Suppressor macrophage (primary cell): Measurements from ENCODE around the gene DNAJB11.

ENCODE experiments used
- DNase-seq, 4 experiments: peaks; one replicate each; pipeline ENCODE4 v3.0.0-alpha.2; 2020 to 2022

The DNAJB11 gene

DNA sequence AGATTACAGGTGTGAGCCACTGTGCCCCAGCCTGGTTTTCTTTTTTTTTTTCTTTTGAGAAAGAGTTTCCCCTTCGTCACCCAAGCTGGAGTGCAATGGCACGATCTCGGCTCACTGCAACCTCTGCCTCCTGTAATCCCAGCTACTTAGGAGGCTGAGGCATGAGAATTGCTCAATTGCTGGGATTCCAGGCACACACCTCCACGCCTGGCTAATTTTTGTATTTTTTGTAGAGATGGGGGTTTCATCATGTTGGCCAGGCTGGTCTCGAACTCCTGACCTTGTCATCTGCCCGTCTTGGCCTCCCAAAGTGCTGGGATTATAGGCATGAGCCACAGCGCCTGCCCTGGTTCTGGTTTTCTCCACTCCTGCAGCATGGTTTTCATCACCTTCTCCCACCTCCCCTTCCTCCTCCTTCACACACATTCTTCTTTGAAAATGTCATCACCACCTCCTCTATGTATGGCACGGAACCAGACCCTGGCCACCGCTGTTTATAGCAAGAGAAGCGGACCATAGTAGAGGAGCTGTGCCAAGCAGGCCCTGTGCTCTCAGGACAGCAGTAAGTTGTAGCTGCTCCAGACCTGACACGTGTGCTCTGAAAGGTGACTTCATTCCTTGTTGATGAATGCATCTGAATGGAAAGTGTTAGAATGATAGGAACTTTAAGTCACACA, 27.7 kb downstream of the DNAJB11 start:
- DNase-seq, result no peak

DNA sequence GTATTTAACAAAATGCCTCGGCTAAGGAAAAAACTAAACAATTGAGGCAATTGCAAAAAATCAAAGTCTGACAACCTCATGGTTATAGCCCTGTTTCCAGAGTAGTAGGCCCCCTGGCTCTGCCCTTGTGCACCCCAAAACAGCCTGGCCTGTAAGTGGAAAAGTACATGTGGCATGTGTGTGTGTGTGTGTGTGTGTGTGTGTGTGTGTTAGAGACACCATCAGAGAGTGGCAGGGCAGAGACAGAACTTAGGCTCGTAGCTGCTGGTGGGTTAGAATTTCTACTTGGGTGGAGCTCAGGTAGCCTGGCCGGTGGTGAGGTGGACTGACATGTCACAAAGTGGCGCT, 28.2 kb downstream of the DNAJB11 start:
- no peak for DNase-seq

DNA sequence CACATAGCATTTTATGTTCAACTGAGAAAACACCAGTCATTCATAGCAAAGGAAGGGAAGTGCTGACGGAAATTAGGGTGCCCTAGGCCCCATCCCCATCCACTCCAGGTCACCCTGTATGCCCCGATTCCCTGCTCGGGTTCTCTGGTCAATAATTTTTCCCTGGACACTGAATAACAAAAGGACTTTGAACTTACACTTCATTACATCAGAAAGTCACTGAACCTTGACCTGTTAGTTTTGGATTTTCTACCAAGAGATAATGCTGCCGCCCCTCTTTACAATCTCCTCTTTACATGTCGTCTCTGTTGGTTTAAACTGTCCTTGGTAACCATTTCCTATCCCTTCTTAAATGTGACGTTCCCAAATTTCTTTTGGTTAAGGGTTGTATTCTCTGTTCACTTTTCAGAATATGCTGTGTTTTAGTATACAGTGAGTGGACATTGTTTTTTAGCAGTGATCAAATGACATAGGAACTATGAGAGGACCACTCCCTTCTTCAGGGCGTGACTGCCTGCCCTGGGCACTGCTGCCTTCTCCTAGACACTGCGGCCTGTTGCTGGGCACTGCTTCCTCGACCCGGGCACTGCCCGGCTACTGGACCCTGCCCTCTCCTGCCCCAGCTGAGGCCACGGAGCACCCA, 28.7 kb downstream of the DNAJB11 start:
- DNase-seq, result no peak

- no peak for DNase-seq
These were observed 29.3 kb downstream of the DNAJB11 start for GRCh38 chr3:186599785-186600166.

DNA sequence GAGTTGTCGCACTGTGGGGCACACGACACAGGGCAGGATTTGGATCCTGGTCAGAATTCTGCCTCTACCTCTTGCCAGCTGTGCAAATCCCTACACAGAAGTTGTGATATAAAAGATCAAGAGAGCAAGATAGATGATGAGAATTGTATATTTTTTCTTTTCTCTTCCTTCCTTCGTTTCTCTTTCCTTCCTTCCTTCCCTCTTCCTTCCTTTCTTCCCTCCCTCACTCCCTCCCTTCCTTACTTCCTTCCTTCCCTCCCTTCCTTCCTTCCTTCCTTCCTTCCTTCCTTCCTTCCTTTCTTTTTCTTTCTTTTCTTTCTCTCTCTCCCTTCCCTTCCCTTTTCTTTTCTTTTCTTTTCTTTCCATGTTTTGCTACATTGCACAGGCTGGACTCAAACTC, 30.4 kb downstream of the DNAJB11 start:
- no peak for DNase-seq

- no peak for DNase-seq
These were observed 32.6 kb downstream of the DNAJB11 start for GRCh38 chr3:186603159-186603558.

- no peak for DNase-seq
These were observed 34.6 kb downstream of the DNAJB11 start for GRCh38 chr3:186605078-186605477.

DNA sequence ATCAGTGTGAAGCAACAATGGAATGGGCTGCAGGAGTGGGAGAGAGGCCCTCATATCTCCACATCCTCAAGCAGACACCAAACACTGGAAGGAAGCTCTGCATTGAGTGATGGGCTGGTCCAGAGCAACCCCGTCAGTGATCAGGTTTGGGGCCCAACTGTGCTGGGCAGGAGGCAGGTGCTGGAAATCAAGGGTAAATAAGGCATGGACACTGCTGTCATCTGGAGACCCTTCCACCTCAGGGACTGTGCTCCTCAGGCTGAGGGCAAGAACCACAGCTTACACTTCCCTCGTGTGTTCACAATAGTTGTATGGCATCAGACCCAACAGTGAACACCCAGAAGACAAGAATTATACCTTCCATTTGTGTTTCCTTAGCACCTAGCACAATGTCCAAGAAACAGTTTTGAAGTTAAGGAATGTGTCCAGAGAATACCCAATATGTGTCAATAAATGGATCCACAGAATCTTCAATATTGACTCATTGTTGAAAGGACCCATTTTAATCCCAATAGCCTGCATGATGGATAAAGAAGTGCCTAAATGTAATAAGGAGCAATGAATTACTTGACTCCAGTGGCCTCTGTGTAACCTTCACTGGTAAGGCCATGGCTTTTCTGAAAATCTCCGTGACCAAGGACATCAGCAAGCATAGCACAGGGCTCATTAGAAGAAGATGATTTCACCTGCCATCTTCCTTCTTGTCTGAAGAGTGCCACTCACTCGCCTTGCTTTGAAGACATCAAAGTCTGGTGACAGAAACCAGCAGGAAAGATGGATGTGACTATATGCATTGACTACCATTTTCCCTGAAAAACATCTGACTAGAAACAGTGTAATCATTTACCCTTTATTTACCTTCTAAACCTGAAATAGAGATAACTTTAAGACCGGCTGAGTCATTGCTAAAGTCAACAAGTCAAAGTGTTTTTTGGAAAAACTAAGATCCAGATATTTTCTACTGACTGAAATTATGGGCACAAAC, 35.3 kb downstream of the DNAJB11 start:
- no peak for DNase-seq

- DNase-seq, result no peak
These were observed 38.2 kb downstream of the DNAJB11 start for GRCh38 chr3:186608624-186609215.

- peak in 3 of 4 experiments; percentile 29 to 60 (median 46) for DNase-seq
These were observed 38.8 kb downstream of the DNAJB11 start for GRCh38 chr3:186609247-186609868.

DNA sequence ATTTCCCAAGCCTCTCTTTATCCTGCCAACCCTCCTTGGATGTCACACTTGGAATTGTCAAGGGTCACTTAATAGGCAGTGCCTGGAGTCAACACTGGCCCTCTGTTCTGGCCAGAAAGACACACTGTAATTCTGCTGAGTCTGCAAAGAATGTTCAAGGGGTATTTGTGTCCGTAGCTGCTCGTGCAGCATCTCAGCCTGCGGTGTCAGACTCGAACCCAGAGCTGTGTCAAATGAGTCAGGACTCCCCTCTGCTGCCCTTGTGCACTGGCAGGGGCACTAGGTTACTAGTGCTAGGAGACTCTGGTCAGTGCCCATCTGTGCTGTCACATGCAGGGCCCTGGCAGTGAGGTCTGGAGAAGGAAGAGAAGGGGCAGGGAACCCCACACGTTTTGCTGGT, 41.5 kb downstream of the DNAJB11 start:
- no peak for DNase-seq

DNA sequence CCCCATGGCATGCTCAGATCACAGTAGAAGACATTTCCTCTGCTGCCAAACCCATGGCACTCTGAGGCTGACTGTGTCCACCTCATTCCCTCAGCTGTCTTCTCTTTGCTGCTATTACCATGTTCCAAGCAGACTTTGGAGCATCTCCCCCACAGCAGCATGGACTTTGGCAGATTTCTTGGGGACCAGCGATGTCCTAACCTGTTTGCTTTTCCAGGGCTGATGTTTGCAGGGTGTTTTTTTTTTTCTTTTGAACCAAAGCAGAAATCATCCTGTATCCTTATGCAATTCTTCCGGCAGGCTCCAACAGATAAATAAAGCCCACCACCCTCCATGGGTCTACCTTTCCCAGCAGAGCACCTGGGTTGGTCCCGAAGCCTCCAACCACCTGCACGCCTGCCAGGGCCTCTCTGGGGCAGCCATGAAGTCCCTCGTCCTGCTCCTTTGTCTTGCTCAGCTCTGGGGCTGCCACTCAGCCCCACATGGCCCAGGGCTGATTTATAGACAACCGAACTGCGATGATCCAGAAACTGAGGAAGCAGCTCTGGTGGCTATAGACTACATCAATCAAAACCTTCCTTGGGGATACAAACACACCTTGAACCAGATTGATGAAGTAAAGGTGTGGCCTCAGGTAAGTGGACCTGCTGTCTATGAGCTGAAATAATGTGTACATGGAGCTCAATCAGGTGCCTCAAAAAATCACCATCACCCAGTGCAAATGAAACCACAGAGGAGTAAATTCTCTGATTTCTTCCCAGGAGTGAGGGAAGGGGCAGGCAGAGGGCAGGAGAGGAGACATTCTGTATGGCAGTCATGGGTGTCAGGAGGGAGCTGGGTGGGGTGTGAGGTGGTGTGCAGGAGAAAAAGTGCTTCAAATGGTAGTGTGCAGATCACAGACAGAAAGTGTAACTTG, 42.5 kb downstream of the DNAJB11 start, which contains the start of gene AHSG:
Gene AHSG (plus strand): TSS at position 340 of the 916 bp plus-strand sequence. CDS start 82 bp downstream, at position 422.
- DNase-seq, result no peak

DNA sequence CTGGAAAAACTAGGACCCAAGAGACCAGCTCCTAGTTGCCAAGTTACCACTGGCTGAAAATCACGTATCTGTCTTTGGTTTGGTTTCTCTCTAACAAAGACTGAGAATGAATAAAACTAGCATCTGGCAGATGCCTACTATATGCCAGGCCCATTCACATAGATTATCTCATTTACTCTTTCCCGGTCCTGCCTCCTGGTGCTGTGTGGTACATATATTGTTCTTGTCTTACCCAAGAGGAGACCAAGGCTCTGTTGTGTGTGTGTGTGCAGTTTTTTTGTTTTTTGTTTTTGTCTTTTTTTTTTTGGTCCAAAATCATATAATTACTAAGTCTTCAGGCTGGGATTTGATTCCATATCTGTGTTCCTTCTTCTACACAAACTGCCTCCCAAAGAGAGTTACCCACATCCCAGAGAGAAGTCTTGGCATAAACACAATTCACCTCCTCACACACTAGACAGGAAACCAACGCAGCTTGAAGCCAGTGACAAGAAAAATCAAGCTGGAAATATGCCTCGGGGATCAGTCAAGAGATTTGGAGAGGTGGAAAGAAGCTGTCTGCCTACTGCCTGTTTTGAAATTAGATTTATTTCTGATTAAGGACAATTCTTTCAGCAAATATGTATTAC, 43.2 kb downstream of the DNAJB11 start:
- DNase-seq, result no peak

DNA sequence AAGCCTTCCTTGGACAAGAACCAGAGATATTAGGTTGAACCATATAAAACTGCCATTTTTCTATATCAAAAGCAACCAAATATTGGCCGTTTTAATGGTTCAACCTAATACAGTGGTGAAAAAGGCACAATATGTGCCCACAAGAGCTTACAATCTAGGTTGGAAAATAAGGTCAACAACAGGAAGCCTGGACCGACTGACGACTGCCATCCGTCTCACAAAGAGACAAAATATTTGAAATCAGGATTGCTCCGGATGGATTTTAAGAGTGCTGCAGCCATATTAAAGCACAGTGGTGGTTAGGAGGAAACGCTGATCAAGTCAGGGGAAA, 43.7 kb downstream of the DNAJB11 start:
- DNase-seq, result no peak

DNA sequence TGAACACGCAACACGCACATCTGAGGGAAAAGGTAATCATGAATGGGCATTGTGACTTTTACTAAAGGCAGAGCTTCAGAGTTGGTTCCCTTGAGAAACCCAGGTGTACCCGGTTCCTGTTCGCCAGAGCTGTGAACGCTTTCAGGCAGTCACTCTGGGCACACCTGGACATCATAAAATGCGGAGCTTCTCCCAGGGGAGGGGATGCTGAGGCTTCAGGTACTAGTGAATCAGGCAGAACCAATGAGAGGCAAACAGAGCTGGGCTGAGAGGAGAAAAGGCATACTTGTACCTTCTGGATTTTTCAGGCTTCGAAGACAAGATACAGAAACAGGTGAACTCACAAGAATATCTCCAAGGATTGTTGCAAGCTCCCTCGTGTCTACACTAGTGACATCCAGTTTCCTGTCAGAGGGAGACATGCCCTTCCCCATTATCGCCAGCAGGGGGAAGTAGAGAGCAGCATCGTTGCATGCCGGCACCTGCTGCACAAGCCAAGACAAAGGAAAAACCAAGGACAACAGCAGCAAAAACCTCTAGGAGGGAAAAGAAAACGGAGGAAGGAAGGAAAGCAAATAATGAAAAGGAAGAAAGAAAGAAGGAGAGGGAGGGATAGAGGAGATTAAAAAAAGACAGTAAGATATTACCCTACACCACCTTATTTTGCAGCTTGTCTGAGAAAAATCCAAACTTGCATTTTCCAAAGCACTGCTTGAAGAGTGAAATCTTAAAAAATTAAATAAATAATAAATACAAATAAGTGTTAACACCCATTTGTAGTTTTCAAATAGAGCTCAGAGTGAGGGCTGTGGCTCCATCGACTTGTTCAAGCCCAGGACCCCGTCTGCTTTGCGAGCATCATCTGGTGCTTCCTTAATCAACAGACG, 44.3 kb downstream of the DNAJB11 start:
- DNase-seq, result peak; percentile 77 to 86 (median 81)

DNA sequence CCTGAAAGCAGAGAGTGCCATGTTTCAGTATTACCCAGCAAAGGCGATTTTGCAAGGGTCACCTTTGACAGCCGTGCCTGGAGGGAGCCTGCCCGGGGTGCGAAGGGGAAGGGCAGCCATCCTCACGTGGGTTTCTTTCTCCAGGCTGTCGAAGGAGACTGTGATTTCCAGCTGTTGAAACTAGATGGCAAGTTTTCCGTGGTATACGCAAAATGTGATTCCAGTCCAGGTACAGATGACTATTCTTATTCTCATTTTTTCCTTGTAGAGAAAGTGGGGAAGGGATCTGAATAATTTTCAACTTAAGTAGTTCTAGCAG, 45.7 kb downstream of the DNAJB11 start:
- no peak for DNase-seq

DNA sequence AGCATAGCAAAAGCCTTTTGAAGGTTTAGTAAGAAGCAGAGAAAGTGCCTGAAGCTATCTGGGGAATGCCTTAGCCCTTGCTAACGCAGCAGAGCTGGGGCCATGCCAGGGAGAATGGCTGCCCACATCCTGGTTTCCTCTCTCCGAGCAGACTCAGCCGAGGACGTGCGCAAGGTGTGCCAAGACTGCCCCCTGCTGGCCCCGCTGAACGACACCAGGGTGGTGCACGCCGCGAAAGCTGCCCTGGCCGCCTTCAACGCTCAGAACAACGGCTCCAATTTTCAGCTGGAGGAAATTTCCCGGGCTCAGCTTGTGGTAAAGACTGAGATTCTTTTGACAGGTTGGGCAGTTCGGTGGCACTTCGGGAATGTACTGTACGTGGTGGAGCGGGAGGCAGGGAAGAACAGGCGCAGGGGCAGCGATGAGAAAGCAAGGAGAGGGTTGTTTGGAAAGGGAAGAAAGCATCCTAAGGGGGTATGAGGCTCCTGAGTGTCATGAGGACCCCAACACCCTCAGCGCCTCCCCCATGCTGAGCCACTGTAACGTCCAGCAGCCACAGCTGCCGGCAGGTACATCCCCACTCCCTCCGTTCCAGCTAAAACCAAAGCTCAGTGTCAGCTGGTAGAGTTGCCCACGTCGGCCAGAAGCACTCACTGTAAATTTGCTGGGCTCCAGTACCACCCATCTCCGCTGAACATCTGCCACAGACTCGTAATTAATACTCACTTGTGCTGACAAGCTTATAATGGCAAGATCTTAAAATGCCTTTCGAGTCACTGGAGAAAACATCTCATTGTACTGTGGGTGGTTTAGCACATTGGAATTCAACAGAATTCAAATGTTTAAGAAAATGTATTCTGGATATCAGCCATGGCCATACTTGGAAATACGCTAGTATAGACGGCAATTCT, 46.8 kb downstream of the DNAJB11 start:
- peak; percentile 85 to 95 (median 90) for DNase-seq

GRCh38 chr3:186618318-186618938, 47.9 kb downstream of the DNAJB11 start:
- DNase-seq, result no peak
